Endothelial cell of umbilical vein (primary cell): ENCODE results near the gene POLR2E. TPM values are rescaled to one million over a fixed set of nuclear protein-coding genes. Genes with fewer than 3 reads are reported as not detected.

Experiments used
- BruUV-seq: library from RNA; stranded (reverse); fragments of 400-500 nt; replicated peaks from 2 replicates; lab custom pipeline; 2021; lab: Mats Ljungman, UMichigan
- CTCF ChIA-PET: fragments of 300-600, 350-600 bp; sonication (Branson Sonifier 250); formaldehyde crosslinking; loops from one replicate; lab custom pipeline; 2021; ENCODE audit warnings: antibody characterized with exemption, inconsistent platforms; lab: Charles Lee
- POLR2A ChIA-PET: fragments of 300-600, 350-600 bp; sonication (Branson Sonifier 250); formaldehyde crosslinking; loops from one replicate; lab custom pipeline; 2021; ENCODE audit warnings: antibody characterized with exemption, inconsistent platforms; lab: Charles Lee
- DNase-seq: peaks from one replicate; pipeline ENCODE4 v3.0.0-alpha.2; 2011; ENCODE audit warnings: low read depth, low spot score
- FAIRE-seq: peaks from 2 replicates; lab custom pipeline; 2011; peaks lifted over from hg19 to GRCh38; lab: Jason Lieb, UNC
- H2AFZ ChIP-seq: 2 replicates; pipeline ENCODE4 v1.6.0; 2012; ENCODE audit warnings: low read depth, low read length, control low read depth, inconsistent platforms
- H3K27ac ChIP-seq: 2 replicates; pipeline ENCODE4 v1.5.1; 2011; ENCODE audit warnings: low read depth, mild to moderate bottlenecking, control low read depth, low read length, moderate library complexity; ENCODE audit not compliant: insufficient read depth
- H3K27me3 ChIP-seq, 2 experiments: 2 replicates each; pipeline versions ENCODE4 v1.6.0 to v1.6.1; 2011; ENCODE audit warnings: low read length in 2 of 2, mixed read lengths in 1 of 2; ENCODE audit not compliant: control insufficient read depth in 2 of 2, insufficient read depth in 2 of 2
- H3K36me3 ChIP-seq, 2 experiments: 2 replicates in 1 of 2; 3 replicates in 1 of 2; pipeline ENCODE4 v1.5.1; 2011; ENCODE audit warnings: low read length in 2 of 2, mild to moderate bottlenecking in 1 of 2, moderate library complexity in 1 of 2; ENCODE audit not compliant: control insufficient read depth in 2 of 2, insufficient read depth in 2 of 2; ENCODE audit errors: extremely low read depth in 1 of 2
- H3K4me1 ChIP-seq: 3 replicates; pipeline ENCODE4 v1.5.1; 2011; ENCODE audit warnings: mild to moderate bottlenecking, low read length; ENCODE audit not compliant: control insufficient read depth, insufficient read depth; ENCODE audit errors: extremely low read depth
- H3K4me2 ChIP-seq: 2 replicates; pipeline ENCODE4 v1.6.1; 2011; ENCODE audit warnings: low read length, control low read depth, mixed read lengths; ENCODE audit not compliant: insufficient read depth
- H3K4me3 ChIP-seq, 3 experiments: fragments of 200-600 bp in 1 of 3; sonication (generic), shearing (Covaris generic) in 1 of 3; replicated peaks in 1 of 3; 2 replicates each; pipeline ENCODE4 v1.5.1; 2011 to 2016; ENCODE audit warnings: control low read depth in 3 of 3, low read length in 3 of 3, mild to moderate bottlenecking in 2 of 3, inconsistent platforms in 1 of 3, low read depth in 1 of 3, moderate library complexity in 1 of 3; ENCODE audit not compliant: insufficient read depth in 1 of 3
- H3K79me2 ChIP-seq: 2 replicates; pipeline ENCODE4 v1.6.0; 2012; ENCODE audit warnings: low read length, inconsistent platforms; ENCODE audit not compliant: control insufficient read depth, insufficient read depth
- H3K9ac ChIP-seq: replicated peaks from 2 replicates; pipeline ENCODE3; 2011; ENCODE audit warnings: low read length, control low read depth; ENCODE audit not compliant: insufficient read depth; ENCODE audit errors: extremely low read depth
- H3K9me1 ChIP-seq: replicated peaks from 3 replicates; pipeline ENCODE4 v1.6.0; 2011; ENCODE audit warnings: mild to moderate bottlenecking, low read length; ENCODE audit not compliant: control insufficient read depth, insufficient read depth; ENCODE audit errors: extremely low read depth
- H3K9me3 ChIP-seq: replicated peaks from 2 replicates; pipeline ENCODE4 v1.5.1; 2012; ENCODE audit warnings: low read length, inconsistent platforms; ENCODE audit not compliant: control insufficient read depth, insufficient read depth
- H4K20me1 ChIP-seq: replicated peaks from 2 replicates; pipeline ENCODE3; 2011; ENCODE audit warnings: mild to moderate bottlenecking, low read length; ENCODE audit not compliant: control insufficient read depth, insufficient read depth; ENCODE audit errors: extremely low read depth
- EZH2 ChIP-seq: IDR thresholded peaks from 2 replicates; pipeline ENCODE4 v1.6.1; 2012; ENCODE audit warnings: borderline replicate concordance, low read depth, mild to moderate bottlenecking, moderate library complexity, low read length, inconsistent platforms; ENCODE audit not compliant: severe bottlenecking
- FOS ChIP-seq: IDR thresholded peaks from 2 replicates; pipeline ENCODE4 v1.6.1; 2011; ENCODE audit warnings: mild to moderate bottlenecking, low read length, moderate library complexity, borderline replicate concordance; ENCODE audit not compliant: insufficient read depth
- GATA2 ChIP-seq: IDR thresholded peaks from 2 replicates; pipeline ENCODE4 v1.7.0; 2011; ENCODE audit warnings: low read depth, mild to moderate bottlenecking, moderate library complexity, mixed read lengths, low read length; ENCODE audit not compliant: insufficient read length, insufficient read depth
- JUN ChIP-seq: IDR thresholded peaks from 2 replicates; pipeline ENCODE4 v1.6.1; 2011; ENCODE audit warnings: borderline replicate concordance, low read depth; ENCODE audit not compliant: insufficient read length, insufficient read depth
- MYC ChIP-seq: IDR thresholded peaks from one replicate; pipeline ENCODE4 v1.6.1; 2011; ENCODE audit warnings: mild to moderate bottlenecking, low read depth, low read length
- POLR2A ChIP-seq: IDR thresholded peaks from 2 replicates; pipeline ENCODE4 v1.6.1; 2012; ENCODE audit warnings: low read depth, mild to moderate bottlenecking, control low read depth, low read length
- POLR2AphosphoS5 ChIP-seq: IDR thresholded peaks from 2 replicates; pipeline ENCODE4 v1.6.1; 2012; ENCODE audit warnings: low read depth, mild to moderate bottlenecking, control low read depth, low read length, moderate library complexity; ENCODE audit not compliant: insufficient read depth
- dilution Hi-C: fragments of 300-500 bp; cut with MboI; formaldehyde crosslinking; loops from one replicate; pipeline ENCODE4 v1.15.0; 2019; ENCODE audit warnings: low sequenced_read_pairs; ENCODE audit not compliant: extremely low pct_ligation_motif_present
- intact Hi-C: fragments of 100-400 bp; cut with micrococcal nuclease; formaldehyde crosslinking; loops from one replicate; pipeline ENCODE4 v1.10.0; 2022
- polyA plus RNA-seq, 4 experiments: library from polyadenylated mRNA; depleted of rRNA in 3 of 4; stranded (reverse) in 3 of 4; unstranded in 1 of 4; fragments of >200 nt; gene quantifications; 2 replicates each; pipeline versions ENCODE4 v1.2.1 to v1.2.3, GENCODE V29; 2011 to 2012; ENCODE audit warnings: missing spikeins in 1 of 4
- total RNA-seq: library from RNA; stranded (reverse); gene quantifications from 2 replicates; pipeline ENCODE4 v1.2.3, GENCODE V29; 2021
- TF ChIP-seq, protein P1 (sequence below), 2 donors: IDR thresholded peaks; 1 replicate in 1 of 2; 2 replicates in 1 of 2; pipeline ENCODE4 v1.5.1; 2011; ENCODE audit warnings: low read length in 2 of 2, mild to moderate bottlenecking in 2 of 2, moderate library complexity in 2 of 2, control low read depth in 1 of 2, inconsistent platforms in 1 of 2, low read depth in 1 of 2; ENCODE audit not compliant: insufficient read depth in 1 of 2; ENCODE audit errors: extremely low read depth in 1 of 2
- TF ChIP-seq, protein P2 (sequence below): IDR thresholded peaks from 2 replicates; pipeline ENCODE4 v1.6.1; 2011; ENCODE audit not compliant: insufficient read depth, insufficient read length

POLR2E gene
- total and polyA plus RNA-seq, 2 donors (not counting 3 experiments of a cell fraction or from before 2014, with no cell fraction given), result 272 to 344 TPM

DNA sequence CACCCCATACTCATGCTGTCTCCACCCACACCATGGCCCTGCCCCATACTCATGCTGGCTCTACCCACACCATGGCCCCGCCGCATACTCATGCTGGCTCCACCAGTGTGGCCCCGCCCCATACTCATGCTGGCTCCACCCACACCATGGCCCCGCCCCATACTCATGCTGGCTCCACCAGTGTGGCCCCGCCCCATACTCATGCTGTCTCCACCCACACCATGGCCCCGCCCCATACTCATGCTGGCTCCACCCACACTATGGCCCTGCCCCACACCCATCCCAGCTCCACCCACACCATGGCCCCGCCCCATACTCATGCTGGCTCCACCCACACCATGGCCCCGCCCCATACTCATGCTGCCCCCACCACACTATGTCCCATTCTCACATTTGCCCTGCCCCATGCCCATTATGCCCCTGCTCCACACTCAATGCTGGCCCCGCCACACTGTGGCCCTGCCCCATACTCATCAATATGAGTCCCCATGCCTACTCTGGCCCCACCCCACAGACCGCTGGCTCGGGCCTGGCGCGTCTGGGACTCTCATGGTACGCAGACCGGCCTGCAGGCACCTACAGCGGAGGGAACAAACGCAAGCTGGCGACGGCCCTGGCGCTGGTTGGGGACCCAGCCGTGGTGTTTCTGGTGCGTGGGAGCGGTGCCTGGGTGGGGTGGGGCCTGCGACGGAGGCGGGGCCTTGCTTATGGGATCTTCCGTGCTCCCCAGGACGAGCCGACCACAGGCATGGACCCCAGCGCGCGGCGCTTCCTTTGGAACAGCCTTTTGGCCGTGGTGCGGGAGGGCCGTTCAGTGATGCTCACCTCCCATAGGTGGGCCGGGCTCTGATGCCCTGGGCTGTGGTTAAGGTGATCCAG is 31.9 kb downstream of the POLR2E start:
- H2AFZ ChIP-seq, result no peak overlapping the region
- H3K79me2 ChIP-seq, result no peaks in the 10 kb centered on the region
- dilution Hi-C loops (no loop called here), intact Hi-C loops (no loop called here)
- H3K36me3 ChIP-seq, result no peaks in the 10 kb centered on the region
- H3K9ac ChIP-seq, result no peak overlapping the region
- no peak for TF ChIP-seq POLR2A
- no peak for TF ChIP-seq FOS
- TF ChIP-seq MYC, result no peak
- TF ChIP-seq GATA2, result no peak
- no peak for TF ChIP-seq JUN
- no peak for TF ChIP-seq POLR2AphosphoS5
- no peak for TF ChIP-seq EZH2
- TF ChIP-seq, protein P1, sequence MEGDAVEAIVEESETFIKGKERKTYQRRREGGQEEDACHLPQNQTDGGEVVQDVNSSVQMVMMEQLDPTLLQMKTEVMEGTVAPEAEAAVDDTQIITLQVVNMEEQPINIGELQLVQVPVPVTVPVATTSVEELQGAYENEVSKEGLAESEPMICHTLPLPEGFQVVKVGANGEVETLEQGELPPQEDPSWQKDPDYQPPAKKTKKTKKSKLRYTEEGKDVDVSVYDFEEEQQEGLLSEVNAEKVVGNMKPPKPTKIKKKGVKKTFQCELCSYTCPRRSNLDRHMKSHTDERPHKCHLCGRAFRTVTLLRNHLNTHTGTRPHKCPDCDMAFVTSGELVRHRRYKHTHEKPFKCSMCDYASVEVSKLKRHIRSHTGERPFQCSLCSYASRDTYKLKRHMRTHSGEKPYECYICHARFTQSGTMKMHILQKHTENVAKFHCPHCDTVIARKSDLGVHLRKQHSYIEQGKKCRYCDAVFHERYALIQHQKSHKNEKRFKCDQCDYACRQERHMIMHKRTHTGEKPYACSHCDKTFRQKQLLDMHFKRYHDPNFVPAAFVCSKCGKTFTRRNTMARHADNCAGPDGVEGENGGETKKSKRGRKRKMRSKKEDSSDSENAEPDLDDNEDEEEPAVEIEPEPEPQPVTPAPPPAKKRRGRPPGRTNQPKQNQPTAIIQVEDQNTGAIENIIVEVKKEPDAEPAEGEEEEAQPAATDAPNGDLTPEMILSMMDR (IDR thresholded peaks at IDR 0.05; ENCODE audit: extremely low read depth in 1 of 2, insufficient read depth in 1 of 2, low read depth in 1 of 2, low read length in 2 of 2), result no peak
- TF ChIP-seq, protein P2, sequence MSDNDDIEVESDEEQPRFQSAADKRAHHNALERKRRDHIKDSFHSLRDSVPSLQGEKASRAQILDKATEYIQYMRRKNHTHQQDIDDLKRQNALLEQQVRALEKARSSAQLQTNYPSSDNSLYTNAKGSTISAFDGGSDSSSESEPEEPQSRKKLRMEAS, result no peak
- BruUV-seq, result no TSS peak
- no peaks in the 10 kb centered on the region for H3K27me3 ChIP-seq
- no peak for DNase-seq
- no peaks in the 10 kb centered on the region for H4K20me1 ChIP-seq
- FAIRE-seq, result no peak
- H3K4me3 ChIP-seq, result no peak overlapping the region
- CTCF ChIA-PET, result no interaction called here
- no peaks in the 10 kb centered on the region for H3K9me1 ChIP-seq
- peaks cover 22% of the 10 kb centered on the region for H3K4me1 ChIP-seq
- no peak overlapping the region for H3K27ac ChIP-seq
- H3K9me3 ChIP-seq, result no peaks in the 10 kb centered on the region
- POLR2A ChIA-PET, result no interaction called here
- H3K4me2 ChIP-seq, result no peak overlapping the region
